Left kidney (tissue), 2 donors: ENCODE data around the gene KRTAP5-4. TPM values are rescaled to one million over a fixed set of nuclear protein-coding genes. Genes with fewer than 3 reads are reported as not detected.
"Not testable (repeated sequence)": the region's sequence is repeated elsewhere in the genome, so short reads cannot be mapped to it uniquely, and the experiment has no call there.

Experiments used
- DNase-seq: peaks from one replicate; pipeline ENCODE4 v3.0.0-alpha.2; 2013
- polyA plus RNA-seq: library from polyadenylated mRNA; unstranded; fragments of 120-200 nt; gene quantifications from one replicate; pipeline ENCODE4 v1.2.1, GENCODE V29; 2013; ENCODE audit not compliant: insufficient read length

KRTAP5-4 gene
- polyA plus RNA-seq, 1 donor: not detected

- no peak for DNase-seq
These were observed 15.7 kb upstream of the KRTAP5-4 start for GRCh38 chr11:1637628-1638027.

- no peak for DNase-seq
These were observed 14.5 kb upstream of the KRTAP5-4 start for GRCh38 chr11:1636291-1636950.

- DNase-seq: no peak
These were observed 11.9 kb upstream of the KRTAP5-4 start for GRCh38 chr11:1633864-1634263.

GRCh38 chr11:1632053-1632714 is 10.2 kb upstream of the KRTAP5-4 start:
- DNase-seq: no peak

- no peak for DNase-seq
These were observed 9.2 kb upstream of the KRTAP5-4 start for GRCh38 chr11:1631066-1631568.

- no peak for DNase-seq
These were observed 8.3 kb upstream of the KRTAP5-4 start for GRCh38 chr11:1630271-1630670.

- no peak for DNase-seq
These were observed 7.6 kb upstream of the KRTAP5-4 start, which contains the start of gene KRTAP5-5 for GRCh38 chr11:1629326-1630185. Gene KRTAP5-5, plus strand, starts transcription at chr11:1629775. Its CDS starts 66 bp downstream, at chr11:1629841.

GRCh38 chr11:1628506-1629325 is 6.8 kb upstream of the KRTAP5-4 start:
- DNase-seq: no peak

GRCh38 chr11:1625541-1625940 is 3.6 kb upstream of the KRTAP5-4 start:
- no peak for DNase-seq

GRCh38 chr11:1624621-1625020 is 2.7 kb upstream of the KRTAP5-4 start:
- DNase-seq: no peak

GRCh38 chr11:1623716-1624115 is 1.8 kb upstream of the KRTAP5-4 start:
- no peak for DNase-seq

- no peak for DNase-seq
These were observed 2.5 kb downstream of the KRTAP5-4 start for GRCh38 chr11:1619449-1619848.

GRCh38 chr11:1618231-1618630 is 3.7 kb downstream of the KRTAP5-4 start:
- no peak for DNase-seq

GRCh38 chr11:1608363-1608762 is 13.6 kb downstream of the KRTAP5-4 start, which contains the start of gene KRTAP5-3:
Gene KRTAP5-3, minus strand, starts transcription at chr11:1608463. Its CDS starts 78 bp downstream, at chr11:1608385.
- DNase-seq: no peak

- DNase-seq: not testable (repeated sequence)
These were observed 14.0 kb downstream of the KRTAP5-4 start for GRCh38 chr11:1607901-1608300.

- not testable (repeated sequence) for DNase-seq
These were observed 14.6 kb downstream of the KRTAP5-4 start for GRCh38 chr11:1607156-1607845.

- not testable (repeated sequence) for DNase-seq
These were observed 16.0 kb downstream of the KRTAP5-4 start for GRCh38 chr11:1605923-1606322.

- DNase-seq: no peak
These were observed 17.2 kb downstream of the KRTAP5-4 start for GRCh38 chr11:1604711-1605110.

- no peak for DNase-seq
These were observed 17.8 kb downstream of the KRTAP5-4 start for GRCh38 chr11:1604181-1604580.

GRCh38 chr11:1603629-1604028 is 18.3 kb downstream of the KRTAP5-4 start:
- no peak for DNase-seq

- not testable (repeated sequence) for DNase-seq
These were observed 20.3 kb downstream of the KRTAP5-4 start for GRCh38 chr11:1601663-1602062.
